Spleen (tissue), 7 donors: ENCODE results near the gene DLG2.

Experiments
- CTCF ChIP-seq, 11 experiments: fragments of 200-600 bp in 7 of 11; fragments of 450-650 bp in 4 of 11; sonication (generic) in 4 of 11; IDR thresholded peaks in 8 of 11; conservative IDR thresholded peaks in 3 of 11; 1 replicate in 7 of 11; 2 replicates in 4 of 11; pipeline versions ENCODE4 v1.4.0 to v1.8.0; 2016 to 2021; ENCODE audit warnings: antibody characterized with exemption in 11 of 11, inconsistent platforms in 4 of 11, mild to moderate bottlenecking in 1 of 11
- POLR2A ChIP-seq, 3 donors: fragments of 450-650 bp; IDR thresholded peaks; one replicate each; pipeline ENCODE4 v1.5.1; 2017; ENCODE audit warnings: antibody characterized with exemption in 3 of 3, mild to moderate bottlenecking in 1 of 3
- donor health status: DM: no; HTN: no; CAD: no; lungs with moderate emphysema.
- donor health status: DM: no; HTN: no; CAD: no.
- donor health status: DM: no; HTN: no; CAD: no.

GRCh38 chr11:84685976-84686375 is 941.2 kb downstream of the DLG2 start:
- TF ChIP-seq CTCF (IDR thresholded peaks at IDR 0.05 in 8 of 11, conservative IDR thresholded peaks at IDR 0.05 in 3 of 11), result no peak
- TF ChIP-seq POLR2A (IDR thresholded peaks at IDR 0.05), result no peak
